GM12875 (cell line): ENCODE results near the gene LEMD3.

ENCODE experiments used
- H3K4me3 ChIP-seq: one replicate; pipeline ENCODE4 v1.5.1; 2011; ENCODE audit warnings: low read depth, low read length, control low read depth
- CTCF ChIP-seq: IDR thresholded peaks from 2 replicates; pipeline ENCODE4 v1.5.1; 2011; ENCODE audit warnings: low read depth, mild to moderate bottlenecking, control low read depth, inconsistent platforms, low read length, moderate library complexity, borderline replicate concordance; ENCODE audit not compliant: insufficient read depth

The LEMD3 gene

GRCh38 chr12:65257986-65258385, 88.6 kb downstream of the LEMD3 start:
- no peak overlapping the region for H3K4me3 ChIP-seq
- TF ChIP-seq CTCF: no peak

- TF ChIP-seq CTCF: no peak
Measured at GRCh38 chr12:65259501-65259900, 90.1 kb downstream of the LEMD3 start.

DNA sequence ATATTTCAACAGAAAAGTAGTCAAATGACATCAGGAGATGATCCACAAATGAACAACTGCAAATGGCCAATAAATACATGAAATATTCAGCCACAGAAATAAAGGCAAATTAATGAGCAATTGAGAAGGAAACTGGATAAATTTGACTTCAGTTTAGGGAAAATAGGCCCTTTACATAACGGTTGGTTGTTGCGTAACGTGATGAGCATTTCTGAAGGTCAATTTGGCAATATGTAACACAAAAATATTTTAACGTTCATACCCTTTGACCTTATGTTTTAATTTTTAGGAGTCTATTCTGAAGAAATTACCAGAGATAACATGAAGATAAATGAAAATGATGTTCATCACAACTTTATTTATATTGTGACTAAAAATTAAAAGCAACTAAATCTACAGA, 94.4 kb downstream of the LEMD3 start:
- no peak for TF ChIP-seq CTCF

More at GRCh38 chr12:65259501-65259900, 90.1 kb downstream of the LEMD3 start:
- H3K4me3 ChIP-seq: no peak overlapping the region

GRCh38 chr12:65266408-65266807, 97.0 kb downstream of the LEMD3 start:
- no peak for TF ChIP-seq CTCF
- no peak overlapping the region for H3K4me3 ChIP-seq

More for the DNA sequence above, 94.4 kb downstream of the LEMD3 start:
- H3K4me3 ChIP-seq: no peak overlapping the region

DNA sequence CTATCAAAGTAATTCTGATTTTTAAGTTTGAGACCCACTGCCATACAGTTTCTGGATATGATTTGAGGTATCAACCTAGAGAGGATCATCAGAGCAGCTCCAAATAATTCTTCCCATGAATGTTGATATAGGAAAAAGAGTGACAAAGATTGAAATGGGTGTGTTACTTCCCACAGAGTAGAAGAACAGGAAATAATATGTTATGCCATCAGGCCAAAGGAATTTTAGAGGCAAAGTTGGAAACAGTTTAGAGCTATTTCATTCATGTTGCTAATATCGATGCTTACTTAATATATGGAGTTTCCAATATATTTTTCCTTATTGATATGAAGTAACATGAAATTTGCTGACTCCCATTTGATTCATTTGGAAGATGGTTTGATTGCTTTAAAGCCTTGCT, 100.2 kb downstream of the LEMD3 start:
- no peak for TF ChIP-seq CTCF
- H3K4me3 ChIP-seq: no peak overlapping the region

GRCh38 chr12:65274602-65275272, 105.4 kb downstream of the LEMD3 start:
- H3K4me3 ChIP-seq: no peak overlapping the region
- no peak for TF ChIP-seq CTCF

DNA sequence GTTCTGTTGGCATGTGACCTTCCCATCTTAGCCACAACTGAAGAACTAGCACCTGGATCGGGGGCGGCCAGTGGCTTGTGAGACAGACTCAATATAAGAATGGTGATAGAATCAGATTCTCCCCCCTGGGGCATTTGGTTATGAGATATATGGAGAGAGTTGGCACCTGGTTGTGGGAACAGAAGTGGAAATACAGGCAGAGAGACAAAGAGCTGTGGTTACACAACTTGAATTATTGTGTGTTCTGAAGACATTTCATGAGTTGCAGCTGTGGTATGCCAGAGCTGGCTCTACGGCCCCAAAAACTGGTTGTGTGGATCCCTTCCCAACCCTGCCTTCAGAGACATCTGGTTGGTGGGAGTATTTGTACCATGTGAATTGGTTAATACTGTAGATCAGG, 106.2 kb downstream of the LEMD3 start:
- no peak overlapping the region for H3K4me3 ChIP-seq
- no peak for TF ChIP-seq CTCF
